IPS-18a (cell line): ENCODE results near the gene NLRP8.
"Not testable (repeated sequence)": the region's sequence is repeated elsewhere in the genome, so short reads cannot be mapped to it uniquely, and the experiment has no call there.

Source experiments
- H3K27ac ChIP-seq: one replicate; pipeline ENCODE4 v1.5.1; 2013; ENCODE audit warnings: low read length
- H3K27me3 ChIP-seq: one replicate; pipeline ENCODE4 v1.6.1; 2013; ENCODE audit warnings: mild to moderate bottlenecking, low read length; ENCODE audit not compliant: control insufficient read depth, insufficient read depth
- H3K36me3 ChIP-seq: one replicate; pipeline ENCODE4 v1.6.1; 2013; ENCODE audit warnings: low read depth, low read length; ENCODE audit not compliant: control insufficient read depth
- H3K4me1 ChIP-seq: one replicate; pipeline ENCODE4 v1.6.1; 2013; ENCODE audit warnings: low read depth, low read length; ENCODE audit not compliant: control insufficient read depth
- H3K4me3 ChIP-seq: one replicate; pipeline ENCODE4 v1.5.1; 2013; ENCODE audit warnings: low read length
- H3K9ac ChIP-seq: one replicate; pipeline ENCODE4 v1.6.1; 2013; ENCODE audit warnings: mild to moderate bottlenecking, low read length, moderate library complexity
- H3K9me3 ChIP-seq: one replicate; pipeline ENCODE4 v1.6.1; 2013; ENCODE audit warnings: low read depth, low read length; ENCODE audit not compliant: control insufficient read depth

The NLRP8 gene

DNA sequence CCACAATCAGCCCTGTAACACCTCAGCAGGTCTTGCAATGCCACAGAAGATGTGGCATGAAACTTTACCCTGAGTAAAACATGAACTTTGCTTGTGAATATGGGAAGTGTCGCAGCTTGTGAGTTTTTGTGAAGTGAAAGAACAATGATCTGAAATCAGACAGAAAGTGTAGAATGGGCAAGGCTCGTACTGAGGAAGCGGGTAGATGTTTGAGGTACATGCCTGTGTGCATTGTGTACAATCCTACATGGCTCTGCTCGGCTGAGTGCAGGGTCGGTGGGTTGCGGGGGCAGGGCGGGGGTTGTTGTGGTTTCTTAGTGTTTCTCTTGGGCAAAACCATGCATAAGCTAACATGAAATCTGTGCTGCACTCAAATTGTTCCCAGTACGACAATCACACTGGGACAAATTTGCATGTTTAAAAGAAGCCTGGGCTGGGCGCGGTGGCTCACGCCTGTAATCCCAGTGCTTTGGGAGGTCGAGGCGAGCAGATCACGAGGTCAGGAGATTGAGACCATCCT, 16.6 kb upstream of the NLRP8 start:
- no peaks in the 10 kb centered on the region for H3K27me3 ChIP-seq
- no peak overlapping the region for H3K27ac ChIP-seq
- peaks cover 52% of the 10 kb centered on the region for H3K9me3 ChIP-seq
- H3K9ac ChIP-seq = no peak overlapping the region
- H3K4me1 ChIP-seq = no peaks in the 10 kb centered on the region
- H3K36me3 ChIP-seq = no peaks in the 10 kb centered on the region
- no peak overlapping the region for H3K4me3 ChIP-seq

DNA sequence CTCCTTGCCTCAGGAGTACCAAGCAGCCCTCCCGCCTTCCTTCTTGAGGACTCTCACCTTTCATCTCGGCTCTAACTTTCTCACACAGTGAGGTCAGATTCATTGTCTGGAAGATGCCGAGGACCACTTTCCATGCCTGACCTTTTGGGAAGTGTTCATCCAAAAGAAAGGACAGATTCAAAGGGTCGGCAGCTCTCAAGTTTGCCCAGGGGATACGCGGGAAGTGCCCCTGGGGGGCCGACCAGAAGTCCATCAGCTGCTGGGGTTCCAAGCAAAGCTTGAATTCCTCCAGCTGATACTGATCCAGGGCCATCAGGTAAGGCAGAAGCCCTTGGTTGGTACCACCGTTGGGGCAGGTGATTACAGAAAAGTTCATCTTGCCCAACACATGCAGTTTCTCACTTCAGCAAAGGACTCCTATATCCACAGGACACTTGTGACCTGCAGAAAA, 15.7 kb upstream of the NLRP8 start, which contains the start of gene NLRP13:
Gene NLRP13, minus strand, starts transcription at position 401 of the 451 bp plus-strand sequence. Its CDS starts 25 bp downstream, at position 376.
- Histone ChIP-seq H3K4me1 (no peaks in the 10 kb centered on the region), H3K36me3 (no peaks in the 10 kb centered on the region), H3K27me3 (no peaks in the 10 kb centered on the region), H3K9ac (no peak within 1 kb of the TSS), H3K4me3 (no peak within 1 kb of the TSS), H3K9me3 (peaks cover 52% of the 10 kb centered on the region), H3K27ac (no peak within 1 kb of the TSS)

DNA sequence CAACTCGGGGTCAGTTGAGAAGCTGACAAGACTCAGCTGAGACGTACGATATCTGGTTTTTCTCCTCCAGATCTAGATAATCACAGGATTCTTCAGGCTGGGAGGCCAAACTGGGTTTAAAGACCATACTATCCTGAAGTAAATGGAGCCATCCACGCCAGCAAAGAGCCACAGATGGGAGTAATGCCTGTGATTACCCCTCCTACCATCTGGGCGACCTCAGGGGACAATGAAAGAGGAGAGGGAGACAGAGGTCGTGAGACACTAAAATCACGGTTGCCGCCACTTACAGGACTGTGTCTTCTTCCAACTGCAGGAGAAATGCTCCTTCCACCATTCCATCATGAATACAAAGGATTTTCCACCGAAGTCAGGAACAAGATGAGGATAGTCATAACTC, 12.4 kb upstream of the NLRP8 start:
- peaks cover 61% of the 10 kb centered on the region for H3K9me3 ChIP-seq
- H3K27ac ChIP-seq = no peak overlapping the region
- H3K4me3 ChIP-seq = no peak overlapping the region
- H3K27me3 ChIP-seq = no peaks in the 10 kb centered on the region
- H3K9ac ChIP-seq = no peak overlapping the region
- no peaks in the 10 kb centered on the region for H3K36me3 ChIP-seq
- H3K4me1 ChIP-seq = no peaks in the 10 kb centered on the region

DNA sequence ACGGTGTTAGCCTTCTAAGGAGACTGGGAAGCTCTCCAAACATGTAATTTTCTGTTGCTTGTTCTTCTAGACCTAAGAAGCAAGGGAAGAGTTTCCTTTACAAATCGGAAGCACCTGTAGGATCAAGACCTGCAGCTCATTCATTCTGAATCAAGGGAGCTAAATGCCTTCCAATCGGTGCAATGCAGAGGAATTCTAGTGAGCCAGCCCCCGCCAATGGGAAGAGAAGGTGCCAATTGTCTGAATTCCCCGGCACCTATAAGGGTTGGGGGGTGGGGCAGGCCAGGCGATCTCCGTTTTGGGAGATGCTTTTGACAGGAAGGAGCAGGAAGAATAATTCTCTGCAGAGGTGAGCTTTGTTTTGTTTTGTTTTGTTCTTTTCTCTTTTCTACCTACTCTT, 8.4 kb upstream of the NLRP8 start:
- Histone ChIP-seq H3K27me3 (no peaks in the 10 kb centered on the region), H3K4me1 (no peaks in the 10 kb centered on the region), H3K36me3 (no peaks in the 10 kb centered on the region), H3K4me3 (no peak overlapping the region), H3K27ac (no peak overlapping the region), H3K9me3 (peaks cover 46% of the 10 kb centered on the region), H3K9ac (no peak overlapping the region)

DNA sequence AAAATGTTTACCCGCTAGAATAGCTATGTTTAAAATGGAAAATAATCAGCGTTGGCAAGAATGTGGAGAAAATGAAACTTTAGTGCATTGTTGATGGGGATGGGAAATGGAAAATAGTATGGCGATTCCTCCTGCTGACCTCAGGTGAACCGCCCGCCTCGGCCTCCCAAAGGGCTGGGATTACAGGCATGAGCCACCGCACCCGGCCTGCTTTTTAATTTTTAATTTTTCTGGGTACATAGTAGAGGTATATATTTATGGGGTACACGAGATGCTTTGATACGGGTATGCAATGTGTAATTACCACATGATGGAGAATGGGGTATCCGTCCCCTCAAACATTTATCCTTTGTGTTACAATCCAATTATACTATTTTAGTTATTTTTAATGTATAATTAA, 7.3 kb upstream of the NLRP8 start:
- Histone ChIP-seq H3K27me3 (no peaks in the 10 kb centered on the region), H3K27ac (no peak overlapping the region), H3K36me3 (no peaks in the 10 kb centered on the region), H3K9me3 (peaks cover 39% of the 10 kb centered on the region), H3K4me3 (no peak overlapping the region), H3K4me1 (no peaks in the 10 kb centered on the region), H3K9ac (no peak overlapping the region)

DNA sequence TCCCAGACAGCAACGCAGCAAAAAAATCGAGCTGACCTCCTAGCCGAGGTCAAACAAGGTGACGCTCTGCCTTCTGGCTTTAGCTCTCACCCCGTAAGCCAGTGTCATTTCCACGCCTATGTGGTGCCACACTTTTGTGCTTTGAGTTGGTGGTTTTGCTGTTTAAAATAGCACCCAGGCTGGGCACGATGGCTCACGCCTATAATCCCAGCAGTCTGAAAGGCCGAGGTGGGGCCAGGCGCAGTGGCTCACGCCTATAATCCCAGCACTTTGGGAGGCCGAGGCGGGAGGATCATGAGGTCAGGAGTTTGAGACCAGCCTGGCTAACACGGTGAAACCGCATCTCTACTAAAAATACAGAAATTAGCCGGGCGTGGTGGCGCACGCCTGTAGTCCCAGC, 2.9 kb downstream of the NLRP8 start:
- not testable (repeated sequence) for H3K36me3 ChIP-seq, H3K27ac ChIP-seq, H3K4me3 ChIP-seq, H3K4me1 ChIP-seq, H3K27me3 ChIP-seq, H3K9ac ChIP-seq
- peaks cover 72% of the 10 kb centered on the region for H3K9me3 ChIP-seq

DNA sequence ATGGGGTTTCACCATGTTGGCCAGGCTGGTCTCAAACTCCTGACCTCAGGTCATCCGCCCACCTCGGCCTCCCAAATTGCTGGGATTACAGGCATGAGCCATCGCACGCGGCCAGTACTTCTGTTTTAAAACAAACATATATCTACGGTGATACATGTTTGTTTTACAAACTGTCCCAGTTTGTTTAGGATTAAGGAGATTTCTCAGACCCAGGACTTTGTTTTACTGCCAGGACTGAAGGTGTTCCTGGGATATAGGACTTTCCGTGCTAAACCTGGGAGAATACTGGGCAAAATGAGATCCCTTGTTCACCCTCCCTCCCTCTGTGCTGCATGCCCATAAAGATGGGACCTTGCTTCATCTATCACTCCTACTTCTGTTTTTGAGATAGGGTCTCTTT, 8.8 kb downstream of the NLRP8 start:
- Histone ChIP-seq H3K27me3 (no peaks in the 10 kb centered on the region), H3K9ac (no peak overlapping the region), H3K36me3 (no peaks in the 10 kb centered on the region), H3K27ac (no peak overlapping the region), H3K4me3 (no peak overlapping the region), H3K4me1 (no peaks in the 10 kb centered on the region), H3K9me3 (peaks cover 64% of the 10 kb centered on the region)

DNA sequence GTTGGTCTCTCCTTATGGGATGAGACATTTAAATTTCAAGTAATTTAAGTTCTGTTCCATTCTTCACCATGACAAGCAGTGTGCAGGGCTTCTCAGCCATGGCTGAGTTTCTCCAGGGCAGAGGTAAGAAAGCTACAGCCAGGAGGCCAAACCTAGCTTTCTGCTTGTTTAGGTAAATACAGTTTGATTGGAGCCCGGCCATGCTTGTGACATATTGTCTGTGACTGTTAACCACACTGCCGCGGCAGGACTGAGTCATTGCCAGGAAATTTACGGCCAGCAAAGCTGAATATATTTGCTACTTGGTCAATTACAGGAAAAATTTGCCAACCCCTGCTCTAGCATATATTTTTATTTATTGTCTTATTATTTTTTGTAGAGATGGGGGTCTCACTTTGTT, 10.7 kb downstream of the NLRP8 start:
- H3K9me3 ChIP-seq = peaks cover 64% of the 10 kb centered on the region

DNA sequence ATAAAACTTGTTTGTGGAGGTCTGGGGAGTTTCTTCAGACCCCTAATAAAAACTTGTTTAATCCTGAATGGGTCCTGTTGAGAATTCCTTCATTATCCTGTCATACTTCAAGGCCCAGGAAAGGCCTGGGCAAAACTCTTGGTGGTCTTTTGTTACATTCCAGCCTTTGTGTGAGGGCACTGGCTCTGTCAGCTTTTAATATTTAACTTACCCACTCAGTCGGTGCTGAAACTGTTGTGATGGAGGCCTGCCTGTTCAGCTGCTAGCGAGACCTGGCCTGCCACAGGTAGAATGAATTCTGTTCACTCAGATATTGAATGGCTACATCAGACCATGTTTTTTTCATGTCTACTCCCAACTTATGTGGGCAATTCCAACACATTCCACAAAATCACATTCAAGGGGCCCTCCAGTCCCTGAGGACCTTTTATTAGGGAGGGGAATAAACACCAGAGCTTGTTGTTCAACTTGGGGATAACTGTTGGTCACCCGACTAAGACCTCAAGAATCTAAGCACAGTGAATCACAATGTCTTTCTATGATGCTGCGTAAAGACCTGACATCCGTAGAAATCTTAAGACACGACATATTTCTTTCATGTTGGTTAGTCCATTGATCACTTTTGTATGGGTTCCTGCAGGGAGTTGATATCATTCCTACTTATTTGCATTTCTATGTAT, 12.5 kb downstream of the NLRP8 start:
- no peaks in the 10 kb centered on the region for H3K4me1 ChIP-seq
- H3K9me3 ChIP-seq = peaks cover 63% of the 10 kb centered on the region
- no peak overlapping the region for H3K4me3 ChIP-seq
- no peak overlapping the region for H3K9ac ChIP-seq
- no peaks in the 10 kb centered on the region for H3K27me3 ChIP-seq
- H3K27ac ChIP-seq = no peak overlapping the region
- no peaks in the 10 kb centered on the region for H3K36me3 ChIP-seq

More for the DNA sequence above, 10.7 kb downstream of the NLRP8 start:
- Histone ChIP-seq H3K9ac (no peak overlapping the region), H3K27me3 (no peaks in the 10 kb centered on the region), H3K36me3 (no peaks in the 10 kb centered on the region), H3K27ac (no peak overlapping the region), H3K4me1 (no peaks in the 10 kb centered on the region), H3K4me3 (no peak overlapping the region)

DNA sequence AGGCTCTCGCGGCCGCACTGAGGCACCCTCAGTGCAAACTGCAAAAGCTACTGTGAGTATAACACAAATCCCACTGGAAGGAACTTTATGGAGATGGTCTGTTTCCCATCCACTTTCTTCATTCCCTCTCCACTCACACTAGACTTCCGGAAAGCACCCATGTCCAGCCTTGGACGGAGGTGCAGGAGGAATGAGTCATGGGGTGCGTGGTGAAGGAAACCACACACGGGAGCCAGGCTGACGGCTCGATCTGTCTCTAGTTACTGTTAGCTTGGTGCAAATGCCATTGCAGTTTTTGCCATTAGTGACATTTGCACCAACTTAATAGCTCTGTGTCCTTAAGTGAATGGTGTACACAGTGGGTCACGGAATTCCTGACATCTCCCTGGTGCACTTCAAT, 14.6 kb downstream of the NLRP8 start:
- H3K27me3 ChIP-seq = no peaks in the 10 kb centered on the region
- H3K9ac ChIP-seq = no peak overlapping the region
- no peak overlapping the region for H3K27ac ChIP-seq
- no peaks in the 10 kb centered on the region for H3K36me3 ChIP-seq
- H3K4me3 ChIP-seq = no peak overlapping the region
- no peaks in the 10 kb centered on the region for H3K4me1 ChIP-seq
- H3K9me3 ChIP-seq = peaks cover 52% of the 10 kb centered on the region

DNA sequence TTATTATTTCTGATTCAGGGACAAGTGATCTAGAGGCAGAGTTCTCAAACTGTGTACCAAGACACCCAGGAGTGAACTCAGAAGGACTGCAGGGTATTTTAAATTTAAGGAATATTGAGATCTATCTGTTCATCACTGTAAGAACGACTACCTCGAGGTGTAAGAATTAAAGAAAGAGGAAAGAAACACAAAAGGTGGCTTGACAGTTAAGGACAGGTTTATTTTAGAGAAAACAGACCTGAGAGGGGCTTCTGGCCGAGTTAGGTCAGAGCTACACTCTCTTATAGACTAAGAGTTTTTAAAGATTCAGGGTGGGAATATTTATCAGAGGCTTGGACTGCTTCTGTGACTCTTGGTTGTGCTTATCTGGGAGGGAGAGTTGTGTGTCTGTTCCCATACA, 26.4 kb downstream of the NLRP8 start:
- Histone ChIP-seq H3K9ac (no peak overlapping the region), H3K4me3 (no peak overlapping the region), H3K4me1 (no peaks in the 10 kb centered on the region), H3K36me3 (no peaks in the 10 kb centered on the region), H3K27me3 (no peaks in the 10 kb centered on the region), H3K27ac (no peak overlapping the region), H3K9me3 (peaks cover 58% of the 10 kb centered on the region)

DNA sequence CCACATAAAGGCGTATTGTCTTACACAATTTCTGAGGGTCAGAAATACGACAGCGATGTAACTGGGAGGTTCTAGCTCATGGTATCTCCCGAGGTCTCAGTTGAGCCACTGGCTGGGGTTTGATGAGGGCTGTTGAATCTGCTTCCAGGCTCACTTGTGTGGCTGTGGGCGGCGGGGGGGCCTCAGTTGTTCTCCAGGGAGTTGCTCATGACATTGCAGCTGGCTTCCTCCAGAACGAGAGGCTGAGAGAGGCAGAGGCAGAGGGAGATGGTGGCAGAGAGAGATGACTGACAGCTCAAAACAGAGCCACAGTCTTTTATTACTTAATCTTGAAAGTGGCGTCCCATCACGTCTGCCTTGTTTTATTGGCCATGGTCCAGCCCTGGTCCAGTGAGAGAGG, 32.8 kb downstream of the NLRP8 start:
- H3K4me3 ChIP-seq = no peak overlapping the region
- H3K4me1 ChIP-seq = no peaks in the 10 kb centered on the region
- H3K9ac ChIP-seq = no peak overlapping the region
- H3K9me3 ChIP-seq = peaks cover 56% of the 10 kb centered on the region
- no peak overlapping the region for H3K27ac ChIP-seq
- H3K27me3 ChIP-seq = no peaks in the 10 kb centered on the region
- H3K36me3 ChIP-seq = no peaks in the 10 kb centered on the region
